ENCODE measurements around the gene NOL7.

- TF ChIP-seq EZH2 (IDR thresholded peaks at IDR 0.05; ENCODE audit: low read depth, unreplicated experiment) (no peak), CTCF (conservative IDR thresholded peaks at IDR 0.05; ENCODE audit: low read depth in 2 of 2) (no peak), CREB1 (CRISPR knock-in tag; IDR thresholded peaks at IDR 0.05; ENCODE audit: low read depth) (no peak), POLR2AphosphoS5 (IDR thresholded peaks at IDR 0.05; ENCODE audit: low read depth) (no peak)
Observed at GRCh38 chr6:13604135-13604534, 11.0 kb upstream of the NOL7 start.
